HepG2 (cell line): Measurements from ENCODE around the gene THRA. TPM values are rescaled to one million over a fixed set of nuclear protein-coding genes. Genes with fewer than 3 reads are reported as not detected.
A peak's percentile ranks its signal among the peaks of the same experiment; 100 is the strongest.

ENCODE experiments used
- CCAR2 ChIP-seq: fragments of 200-400 bp; formaldehyde crosslinking; optimal IDR thresholded peaks from 2 replicates; pipeline ENCODE3; 2018; ENCODE audit warnings: low read depth, mild to moderate bottlenecking, low read length, moderate library complexity
- CHD2 ChIP-seq: IDR thresholded peaks from 2 replicates; pipeline ENCODE4 v1.6.1; 2011; ENCODE audit warnings: low read depth, low read length, improper control_type of control experiment
- FOXA3 ChIP-seq: IDR thresholded peaks from 2 replicates; pipeline ENCODE4 v1.6.1; 2016; ENCODE audit warnings: missing genetic modification reagents, missing compliant biosample characterization
- GTF3A ChIP-seq: sonication (generic); formaldehyde crosslinking; conservative IDR thresholded peaks from 2 replicates; pipeline ENCODE4 v1.4.0; 2020; ENCODE audit warnings: mild to moderate bottlenecking, missing genetic modification reagents
- HDAC1 ChIP-seq: sonication (generic); formaldehyde crosslinking; IDR thresholded peaks from 2 replicates; pipeline ENCODE4 v1.5.1; 2020; ENCODE audit warnings: mild to moderate bottlenecking, missing genetic modification reagents
- HMG20A ChIP-seq: IDR thresholded peaks from 2 replicates; pipeline ENCODE4 v1.6.1; 2016; ENCODE audit warnings: borderline replicate concordance
- KDM2A ChIP-seq: sonication (generic); formaldehyde crosslinking; IDR thresholded peaks from 2 replicates; pipeline ENCODE4 v1.4.0; 2020; ENCODE audit warnings: low read depth, missing genetic modification reagents, borderline replicate concordance
- KDM5B ChIP-seq: sonication (generic); formaldehyde crosslinking; IDR thresholded peaks from 2 replicates; pipeline ENCODE4 v1.4.0; 2020; ENCODE audit warnings: missing genetic modification reagents, mild to moderate bottlenecking, borderline replicate concordance
- KLF13 ChIP-seq: sonication (generic); formaldehyde crosslinking; IDR thresholded peaks from 2 replicates; pipeline ENCODE4 v1.4.0; 2020; ENCODE audit warnings: mild to moderate bottlenecking, missing genetic modification reagents
- PHF8 ChIP-seq: sonication (generic); formaldehyde crosslinking; IDR thresholded peaks from 2 replicates; pipeline ENCODE4 v1.5.0; 2020; ENCODE audit warnings: missing genetic modification reagents
- SALL1 ChIP-seq: sonication (generic); formaldehyde crosslinking; IDR thresholded peaks from 2 replicates; pipeline ENCODE4 v1.8.0; 2022; ENCODE audit warnings: mild to moderate bottlenecking, missing genetic modification reagents
- SMC3 ChIP-seq: IDR thresholded peaks from 2 replicates; pipeline ENCODE4 v1.6.1; 2011; ENCODE audit warnings: low read length, improper control_type of control experiment
- SP5 ChIP-seq: IDR thresholded peaks from 2 replicates; pipeline ENCODE4 v1.6.1; 2016; ENCODE audit warnings: low read depth, borderline replicate concordance
- TOPORS ChIP-seq: sonication (generic); formaldehyde crosslinking; IDR thresholded peaks from 2 replicates; pipeline ENCODE4 v1.8.0; 2023; ENCODE audit warnings: mild to moderate bottlenecking, missing genetic modification reagents
- U2AF1 ChIP-seq: fragments of 200-400 bp; formaldehyde crosslinking; optimal IDR thresholded peaks from 2 replicates; pipeline ENCODE3; 2017; ENCODE audit warnings: mild to moderate bottlenecking, low read depth, low read length
- ZFP36 ChIP-seq: fragments of 150-350 bp; IDR thresholded peaks from 2 replicates; pipeline ENCODE4 v1.6.1; 2018; ENCODE audit warnings: borderline replicate concordance, low read length, low read depth; ENCODE audit not compliant: partially characterized antibody
- ZMYM4 ChIP-seq: sonication (generic); formaldehyde crosslinking; IDR thresholded peaks from 2 replicates; pipeline ENCODE4 v1.8.1; 2023; ENCODE audit warnings: mild to moderate bottlenecking, missing genetic modification reagents
- ZNF333 ChIP-seq: sonication (generic); formaldehyde crosslinking; IDR thresholded peaks from 2 replicates; pipeline ENCODE4 v1.4.0; 2020; ENCODE audit warnings: mild to moderate bottlenecking, missing genetic modification reagents, borderline replicate concordance
- ZNF337 ChIP-seq: sonication (generic); formaldehyde crosslinking; IDR thresholded peaks from 2 replicates; pipeline ENCODE4 v1.5.1; 2020; ENCODE audit warnings: missing genetic modification reagents, low read depth, mild to moderate bottlenecking, borderline replicate concordance
- ZNF569 ChIP-seq: sonication (generic); formaldehyde crosslinking; IDR thresholded peaks from 2 replicates; pipeline ENCODE4 v1.5.0; 2020; ENCODE audit warnings: mild to moderate bottlenecking, missing genetic modification reagents, moderate library complexity, borderline replicate concordance
- ZNF615 ChIP-seq: sonication (generic); formaldehyde crosslinking; IDR thresholded peaks from 2 replicates; pipeline ENCODE4 v1.5.0; 2020; ENCODE audit warnings: mild to moderate bottlenecking, missing genetic modification reagents, borderline replicate concordance
- ZNF672 ChIP-seq: sonication (generic); formaldehyde crosslinking; IDR thresholded peaks from 2 replicates; pipeline ENCODE4 v1.8.1; 2022; ENCODE audit warnings: missing genetic modification reagents
- ZNF780A ChIP-seq: sonication (generic); formaldehyde crosslinking; IDR thresholded peaks from 2 replicates; pipeline ENCODE4 v1.8.0; 2022; ENCODE audit warnings: mild to moderate bottlenecking, missing genetic modification reagents, moderate library complexity
- ZZZ3 ChIP-seq: sonication (generic); formaldehyde crosslinking; IDR thresholded peaks from 2 replicates; pipeline ENCODE4 v1.4.0; 2020; ENCODE audit warnings: missing genetic modification reagents, mild to moderate bottlenecking, borderline replicate concordance
- polyA plus RNA-seq, 8 experiments: library from polyadenylated mRNA; depleted of rRNA in 3 of 8; stranded (reverse) in 7 of 8; unstranded in 1 of 8; fragments of >200 nt; fragmentation: Illumina TruSeq in 4 of 8; extraction: Trizol in 4 of 8; gene quantifications; 2 replicates each; pipeline versions ENCODE4 v1.2.1 to v1.2.3, GENCODE V29; 2011 to 2016; ENCODE audit warnings: low read depth in 4 of 8, missing spikeins in 1 of 8, mixed read lengths in 1 of 8; ENCODE audit not compliant: insufficient read depth in 1 of 8
- total RNA-seq, 5 experiments: library from RNA; depleted of rRNA; stranded (reverse); fragments of >200 nt; fragmentation: Illumina TruSeq; extraction: Trizol; gene quantifications; 2 replicates each; pipeline ENCODE4 v1.2.3, GENCODE V29; 2016; ENCODE audit warnings: low read depth in 1 of 5
- TF ChIP-seq, protein P1 (sequence below): sonication (generic); formaldehyde crosslinking; IDR thresholded peaks from 2 replicates; pipeline ENCODE4 v1.8.0; 2022; ENCODE audit warnings: mild to moderate bottlenecking, missing genetic modification reagents, borderline replicate concordance
- TF ChIP-seq, protein P2 (sequence below): sonication (generic); formaldehyde crosslinking; IDR thresholded peaks from 2 replicates; pipeline ENCODE4 v1.4.0; 2020; ENCODE audit warnings: missing genetic modification reagents; ENCODE audit errors: not compliant biosample characterization
- TF ChIP-seq, protein P3 (sequence below): sonication (generic); formaldehyde crosslinking; IDR thresholded peaks from 2 replicates; pipeline ENCODE4 v1.5.0; 2020; ENCODE audit warnings: missing genetic modification reagents
- TF ChIP-seq, protein P4 (sequence below): sonication (generic); formaldehyde crosslinking; IDR thresholded peaks from 2 replicates; pipeline ENCODE4 v1.8.0; 2022; ENCODE audit warnings: low read depth, missing genetic modification reagents

THRA gene
- total and polyA plus RNA-seq, 2 of the 13 experiments (the other 11 are each of a cell fraction or from before 2014, with no cell fraction given) = 8.0 to 9.9 TPM

DNA sequence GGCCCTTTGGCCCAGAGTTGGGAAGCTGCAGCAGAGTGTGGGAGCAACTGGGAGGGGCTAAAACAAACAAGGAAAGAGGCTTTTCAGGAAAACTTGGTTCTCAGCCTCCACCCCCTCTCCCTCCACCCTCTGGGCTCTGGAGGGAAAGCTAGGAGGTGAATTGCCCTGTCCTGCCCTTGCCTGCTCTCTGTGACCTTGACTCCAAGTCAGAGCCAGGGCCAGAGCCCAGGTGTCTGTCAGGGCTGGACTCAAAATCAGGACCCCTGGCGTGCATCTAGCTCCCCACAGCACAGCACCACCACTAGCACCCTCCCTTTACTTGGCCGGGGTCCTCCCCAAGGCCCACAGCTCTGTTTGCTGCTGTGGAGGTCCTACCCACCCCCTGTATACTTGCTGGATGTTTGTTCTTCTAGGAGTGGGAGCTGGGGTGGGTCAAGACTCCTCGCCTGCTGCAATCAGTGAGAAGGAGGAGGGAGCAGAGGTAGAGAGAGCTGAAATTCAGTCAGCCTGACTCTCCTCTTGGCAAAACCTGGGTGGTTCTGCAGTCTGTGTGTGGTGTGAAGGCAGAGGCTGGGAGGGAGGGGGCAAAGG lies 40.4 kb downstream of the THRA start (continued):
- TF ChIP-seq ZNF780A (no peak), CCAR2 (no peak), HDAC1 (no peak), CHD2 (no peak), GTF3A (CRISPR knock-in tag) (no peak), SP5 (CRISPR knock-in tag) (peak; percentile 62; the same call in 1 of the 2 replicates), ZNF569 (CRISPR knock-in tag) (no peak), ZNF615 (CRISPR knock-in tag) (no peak), ZZZ3 (CRISPR knock-in tag) (no peak), ZNF672 (CRISPR knock-in tag) (no peak), KDM2A (0 out of 2 replicates have a peak, but pooled peaks have one; percentile 15), TOPORS (CRISPR knock-in tag) (no peak), FOXA3 (CRISPR knock-in tag) (peak; percentile 61), ZNF333 (CRISPR knock-in tag) (no peak), ZMYM4 (CRISPR knock-in tag) (0 out of 2 replicates have a peak, but pooled peaks have one; percentile 23), ZNF337 (CRISPR knock-in tag) (no peak), SALL1 (0 out of 2 replicates have a peak, but pooled peaks have one; percentile 36), KDM5B (CRISPR knock-in tag) (no peak; the same call in 1 of the 2 replicates), KLF13 (CRISPR knock-in tag) (no peak), PHF8 (CRISPR knock-in tag) (no peak), SMC3 (no peak), U2AF1 (no peak), ZFP36 (no peak), HMG20A (CRISPR knock-in tag) (0 out of 2 replicates have a peak, but pooled peaks have one; percentile 19)
- TF ChIP-seq, protein P1, sequence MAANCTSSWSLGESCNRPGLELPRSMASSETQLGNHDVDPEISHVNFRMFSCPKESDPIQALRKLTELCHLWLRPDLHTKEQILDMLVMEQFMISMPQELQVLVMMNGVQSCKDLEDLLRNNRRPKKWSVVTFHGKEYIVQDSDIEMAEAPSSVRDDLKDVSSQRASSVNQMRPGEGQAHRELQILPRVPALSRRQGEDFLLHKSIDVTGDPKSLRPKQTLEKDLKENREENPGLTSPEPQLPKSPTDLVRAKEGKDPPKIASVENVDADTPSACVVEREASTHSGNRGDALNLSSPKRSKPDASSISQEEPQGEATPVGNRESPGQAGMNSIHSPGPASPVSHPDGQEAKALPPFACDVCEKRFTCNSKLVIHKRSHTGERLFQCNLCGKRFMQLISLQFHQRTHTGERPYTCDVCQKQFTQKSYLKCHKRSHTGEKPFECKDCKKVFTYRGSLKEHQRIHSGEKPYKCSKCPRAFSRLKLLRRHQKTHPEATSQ (CRISPR knock-in tag) = no peak
- TF ChIP-seq, protein P2, sequence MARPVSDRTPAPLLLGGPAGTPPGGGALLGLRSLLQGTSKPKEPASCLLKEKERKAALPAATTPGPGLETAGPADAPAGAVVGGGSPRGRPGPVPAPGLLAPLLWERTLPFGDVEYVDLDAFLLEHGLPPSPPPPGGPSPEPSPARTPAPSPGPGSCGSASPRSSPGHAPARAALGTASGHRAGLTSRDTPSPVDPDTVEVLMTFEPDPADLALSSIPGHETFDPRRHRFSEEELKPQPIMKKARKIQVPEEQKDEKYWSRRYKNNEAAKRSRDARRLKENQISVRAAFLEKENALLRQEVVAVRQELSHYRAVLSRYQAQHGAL (CRISPR knock-in tag) = no peak
- TF ChIP-seq, protein P3, sequence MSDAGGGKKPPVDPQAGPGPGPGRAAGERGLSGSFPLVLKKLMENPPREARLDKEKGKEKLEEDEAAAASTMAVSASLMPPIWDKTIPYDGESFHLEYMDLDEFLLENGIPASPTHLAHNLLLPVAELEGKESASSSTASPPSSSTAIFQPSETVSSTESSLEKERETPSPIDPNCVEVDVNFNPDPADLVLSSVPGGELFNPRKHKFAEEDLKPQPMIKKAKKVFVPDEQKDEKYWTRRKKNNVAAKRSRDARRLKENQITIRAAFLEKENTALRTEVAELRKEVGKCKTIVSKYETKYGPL (CRISPR knock-in tag) = no peak
- TF ChIP-seq, protein P4, sequence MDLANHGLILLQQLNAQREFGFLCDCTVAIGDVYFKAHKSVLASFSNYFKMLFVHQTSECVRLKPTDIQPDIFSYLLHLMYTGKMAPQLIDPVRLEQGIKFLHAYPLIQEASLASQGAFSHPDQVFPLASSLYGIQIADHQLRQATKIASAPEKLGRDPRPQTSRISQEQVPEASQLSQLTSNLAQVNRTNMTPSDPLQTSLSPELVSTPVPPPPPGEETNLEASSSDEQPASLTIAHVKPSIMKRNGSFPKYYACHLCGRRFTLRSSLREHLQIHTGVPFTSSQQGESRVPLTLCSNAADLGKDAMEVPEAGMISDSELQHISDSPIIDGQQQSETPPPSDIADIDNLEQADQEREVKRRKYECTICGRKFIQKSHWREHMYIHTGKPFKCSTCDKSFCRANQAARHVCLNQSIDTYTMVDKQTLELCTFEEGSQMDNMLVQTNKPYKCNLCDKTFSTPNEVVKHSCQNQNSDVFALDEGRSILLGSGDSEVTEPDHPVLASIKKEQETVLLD (CRISPR knock-in tag) = no peak
